Transverse colon (tissue), 4 donors: Measurements from ENCODE around the gene CST9. TPM values are rescaled to one million over a fixed set of nuclear protein-coding genes. Genes with fewer than 3 reads are reported as not detected.

Source experiments
- DNase-seq: peaks from one replicate; pipeline ENCODE4 v3.0.0-alpha.2; 2019
- H3K27ac ChIP-seq, 4 donors: fragments of 200-600 bp; sonication (generic); 2 replicates each; pipeline ENCODE4 v1.5.1; 2016 to 2018; ENCODE audit warnings: inconsistent platforms in 4 of 4
- H3K27me3 ChIP-seq: fragments of 200-600 bp; sonication (generic); 2 replicates; pipeline ENCODE4 v1.5.1; 2017; ENCODE audit warnings: inconsistent platforms
- H3K36me3 ChIP-seq, 4 donors: fragments of 200-600 bp; sonication (generic); 2 replicates each; pipeline ENCODE4 v1.5.1; 2017 to 2019; ENCODE audit warnings: inconsistent platforms in 4 of 4
- H3K4me1 ChIP-seq, 4 donors: fragments of 200-600 bp; sonication (generic); 2 replicates each; pipeline ENCODE4 v1.5.1; 2017 to 2020; ENCODE audit warnings: inconsistent platforms in 4 of 4
- H3K4me3 ChIP-seq, 4 donors: fragments of 200-600 bp; sonication (generic); 1 replicate in 1 of 4; 2 replicates in 3 of 4; pipeline versions ENCODE4 v1.5.1 to v1.6.1; 2017 to 2019; ENCODE audit warnings: inconsistent platforms in 4 of 4
- H3K9me3 ChIP-seq, 2 donors: fragments of 200-600 bp; sonication (generic); 2 replicates each; pipeline ENCODE4 v1.5.1; 2017 to 2019; ENCODE audit warnings: inconsistent platforms in 2 of 2
- EP300 ChIP-seq: sonication (generic); formaldehyde crosslinking; IDR thresholded peaks from one replicate; pipeline ENCODE4 v1.6.1; 2017; ENCODE audit warnings: antibody characterized with exemption, low read depth
- POLR2A ChIP-seq: fragments of 450-650 bp; IDR thresholded peaks from one replicate; pipeline ENCODE4 v1.6.1; 2016; ENCODE audit warnings: antibody characterized with exemption, mild to moderate bottlenecking, moderate library complexity
- POLR2AphosphoS5 ChIP-seq, 3 donors: sonication (generic); formaldehyde crosslinking; IDR thresholded peaks; one replicate each; pipeline ENCODE4 v1.6.1; 2016; ENCODE audit warnings: antibody characterized with exemption in 3 of 3
- WGBS, 2 donors: methylation state at CpG; one replicate each; pipeline ENCODE4 v1.1.5; 2018; ENCODE audit warnings: low coverage in 1 of 2; 5-methylcytosine and 5-hydroxymethylcytosine counted together
- in situ Hi-C, 4 donors: fragments of 200-750 bp; cut with MboI; loops; one replicate each; pipeline versions ENCODE4 v1.15.0 to v1.15.1; 2017; ENCODE audit warnings: low sequenced_read_pairs in 3 of 4, low pct_ligation_motif_present in 1 of 4, low pct_unique_long_range_greater_than_20kb in 1 of 4
- intact Hi-C: fragments of 100-400 bp; cut with DNase I; formaldehyde crosslinking; loops from one replicate; pipeline ENCODE4 v1.15.1; 2023; ENCODE audit warnings: low total_unique reads
- total RNA-seq, 4 donors: library from RNA; depleted of rRNA; stranded (reverse); fragments of >200 nt; gene quantifications; one replicate each; pipeline ENCODE4 v1.1.0, GENCODE V29; 2016
- TF ChIP-seq, protein P1 (sequence below), 5 experiments: fragments of 200-600 bp in 3 of 5; fragments of 450-650 bp in 2 of 5; sonication (generic) in 3 of 5; IDR thresholded peaks; 1 replicate in 2 of 5; 2 replicates in 3 of 5; pipeline ENCODE4 v1.5.1; 2016 to 2017; ENCODE audit warnings: antibody characterized with exemption in 5 of 5, inconsistent platforms in 3 of 5, mild to moderate bottlenecking in 2 of 5, moderate library complexity in 1 of 5

CST9 gene
- total RNA-seq, 4 donors from 2014 or later: not detected

DNA sequence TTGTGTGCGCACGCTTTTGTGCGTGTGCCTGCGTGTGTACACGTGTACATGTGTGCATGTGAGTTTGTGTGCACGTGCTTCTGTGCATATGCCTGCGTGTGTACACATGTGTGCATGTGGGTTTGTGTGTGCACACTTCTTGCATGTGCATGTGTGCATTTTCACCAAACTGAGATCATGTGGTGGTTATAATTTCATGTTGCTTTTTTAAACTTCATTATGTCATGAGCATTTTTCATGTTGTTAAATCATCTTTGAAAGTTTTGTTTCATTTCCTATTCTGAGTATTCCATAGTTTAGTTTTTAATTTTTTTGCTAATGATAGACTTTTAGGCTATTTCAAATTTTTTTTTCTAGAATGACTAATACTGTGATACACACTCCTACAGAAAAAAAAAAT lies 38.4 kb upstream of the CST9 start:
- H3K9me3 ChIP-seq: no peaks in the 10 kb centered on the region
- no peak for TF ChIP-seq POLR2AphosphoS5 (IDR thresholded peaks at IDR 0.05)
- no peak for TF ChIP-seq EP300
- TF ChIP-seq, protein P1, sequence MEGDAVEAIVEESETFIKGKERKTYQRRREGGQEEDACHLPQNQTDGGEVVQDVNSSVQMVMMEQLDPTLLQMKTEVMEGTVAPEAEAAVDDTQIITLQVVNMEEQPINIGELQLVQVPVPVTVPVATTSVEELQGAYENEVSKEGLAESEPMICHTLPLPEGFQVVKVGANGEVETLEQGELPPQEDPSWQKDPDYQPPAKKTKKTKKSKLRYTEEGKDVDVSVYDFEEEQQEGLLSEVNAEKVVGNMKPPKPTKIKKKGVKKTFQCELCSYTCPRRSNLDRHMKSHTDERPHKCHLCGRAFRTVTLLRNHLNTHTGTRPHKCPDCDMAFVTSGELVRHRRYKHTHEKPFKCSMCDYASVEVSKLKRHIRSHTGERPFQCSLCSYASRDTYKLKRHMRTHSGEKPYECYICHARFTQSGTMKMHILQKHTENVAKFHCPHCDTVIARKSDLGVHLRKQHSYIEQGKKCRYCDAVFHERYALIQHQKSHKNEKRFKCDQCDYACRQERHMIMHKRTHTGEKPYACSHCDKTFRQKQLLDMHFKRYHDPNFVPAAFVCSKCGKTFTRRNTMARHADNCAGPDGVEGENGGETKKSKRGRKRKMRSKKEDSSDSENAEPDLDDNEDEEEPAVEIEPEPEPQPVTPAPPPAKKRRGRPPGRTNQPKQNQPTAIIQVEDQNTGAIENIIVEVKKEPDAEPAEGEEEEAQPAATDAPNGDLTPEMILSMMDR (IDR thresholded peaks at IDR 0.05): no peak
- TF ChIP-seq POLR2A: no peak
- H3K27ac ChIP-seq: no peak overlapping the region
- H3K4me1 ChIP-seq: peaks cover 0 to 9% (median 2%) of the 10 kb centered on the region in 4 donors
- no peak for DNase-seq
- intact Hi-C loops (no loop called here), in situ Hi-C loops (no loop called here)
- no peaks in the 10 kb centered on the region for H3K27me3 ChIP-seq
- no peaks in the 10 kb centered on the region for H3K36me3 ChIP-seq
- H3K4me3 ChIP-seq: no peak overlapping the region
- WGBS, 2 donors: 90% methylated on average over 7 of the region's 7 CpGs; no CpG with 5 or more reads in 1 of the 2 donors

DNA sequence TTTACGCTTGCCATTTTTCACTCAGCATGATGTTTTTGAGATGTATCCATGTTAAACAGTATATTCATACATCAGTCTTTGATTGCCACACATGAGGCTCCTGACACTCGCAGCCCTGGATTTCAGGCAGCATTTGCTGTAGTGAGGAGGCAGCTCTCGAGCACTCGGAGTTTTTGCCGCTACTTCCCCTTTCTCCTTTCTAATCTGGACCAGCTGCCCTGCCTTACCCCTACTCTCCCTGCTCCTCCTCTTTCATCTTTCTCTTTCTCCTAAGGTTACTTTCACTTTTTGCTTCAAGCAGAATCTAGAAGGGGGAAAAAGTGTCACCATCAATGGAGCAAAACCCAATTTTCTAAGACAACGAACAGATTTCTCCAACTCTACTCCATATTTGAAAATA lies 37.9 kb upstream of the CST9 start:
- DNase-seq: no peak
- Histone ChIP-seq H3K9me3 (no peaks in the 10 kb centered on the region), H3K4me3 (no peak overlapping the region), H3K36me3 (no peaks in the 10 kb centered on the region), H3K4me1 (peaks cover 0 to 13% (median 2%) of the 10 kb centered on the region in 4 donors), H3K27ac (no peak overlapping the region), H3K27me3 (no peaks in the 10 kb centered on the region)
- 74 to 75% methylated on average over 6 of the region's 6 CpGs for WGBS, 2 donors
- TF ChIP-seq POLR2A (no peak), POLR2AphosphoS5 (IDR thresholded peaks at IDR 0.05) (no peak)
- in situ Hi-C loops: no loop called here
- intact Hi-C loops: no loop called here

DNA sequence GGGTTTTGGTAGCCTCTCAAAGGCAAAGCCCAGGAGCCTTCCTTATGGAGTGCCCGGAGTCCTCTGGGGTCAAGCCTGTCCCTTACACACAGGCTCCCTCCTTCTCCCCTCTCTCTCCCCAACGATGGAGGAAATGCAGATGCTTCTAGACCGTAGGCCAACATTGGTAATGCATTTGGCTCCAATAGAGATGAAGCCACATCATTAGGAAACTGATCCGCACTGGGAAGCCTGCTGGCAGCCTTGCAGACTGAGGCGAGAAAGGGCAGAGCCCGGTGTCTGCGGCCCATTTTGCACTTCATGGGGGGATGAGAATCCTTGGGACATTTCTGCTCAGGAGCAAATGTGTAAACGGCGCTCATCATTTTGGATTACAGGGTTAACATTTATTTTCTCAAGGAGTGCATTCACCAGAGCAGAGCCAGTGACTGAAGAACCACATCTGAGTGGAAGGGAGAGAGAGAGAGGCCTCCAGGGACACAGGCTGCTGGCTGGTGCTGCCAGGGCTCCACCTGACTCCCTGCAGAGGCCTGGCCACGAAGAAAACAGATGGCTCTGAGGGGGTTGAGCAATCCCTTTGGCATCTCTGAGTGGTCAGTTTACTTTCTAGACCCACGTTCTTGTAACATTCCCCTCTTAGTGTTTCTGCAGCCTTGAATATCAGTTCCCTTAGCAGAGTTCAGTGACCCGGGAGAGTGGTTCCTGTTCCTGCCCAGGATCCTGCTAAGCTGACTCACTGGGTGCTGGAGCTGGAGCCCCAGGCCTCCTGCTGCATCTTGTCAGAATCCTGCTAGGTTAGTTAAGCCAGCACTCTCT lies 36.4 kb upstream of the CST9 start:
- 65 to 71% methylated on average over 6 to 12 of the region's 12 CpGs for WGBS, 2 donors
- Histone ChIP-seq H3K27me3 (no peaks in the 10 kb centered on the region), H3K36me3 (no peaks in the 10 kb centered on the region), H3K4me1 (peaks cover 0 to 14% (median 2%) of the 10 kb centered on the region in 4 donors), H3K27ac (peak overlapping the region; percentile 12 to 53 (median 32)), H3K9me3 (no peaks in the 10 kb centered on the region), H3K4me3 (no peak overlapping the region)
- in situ Hi-C loops: no loop called here
- no peak for DNase-seq
- intact Hi-C loops: no loop called here
- TF ChIP-seq POLR2AphosphoS5 (IDR thresholded peaks at IDR 0.05) (peak in 1 of 3 donors; percentile 34), POLR2A (no peak)
- TF ChIP-seq, protein P1 (IDR thresholded peaks at IDR 0.05): no peak

DNA sequence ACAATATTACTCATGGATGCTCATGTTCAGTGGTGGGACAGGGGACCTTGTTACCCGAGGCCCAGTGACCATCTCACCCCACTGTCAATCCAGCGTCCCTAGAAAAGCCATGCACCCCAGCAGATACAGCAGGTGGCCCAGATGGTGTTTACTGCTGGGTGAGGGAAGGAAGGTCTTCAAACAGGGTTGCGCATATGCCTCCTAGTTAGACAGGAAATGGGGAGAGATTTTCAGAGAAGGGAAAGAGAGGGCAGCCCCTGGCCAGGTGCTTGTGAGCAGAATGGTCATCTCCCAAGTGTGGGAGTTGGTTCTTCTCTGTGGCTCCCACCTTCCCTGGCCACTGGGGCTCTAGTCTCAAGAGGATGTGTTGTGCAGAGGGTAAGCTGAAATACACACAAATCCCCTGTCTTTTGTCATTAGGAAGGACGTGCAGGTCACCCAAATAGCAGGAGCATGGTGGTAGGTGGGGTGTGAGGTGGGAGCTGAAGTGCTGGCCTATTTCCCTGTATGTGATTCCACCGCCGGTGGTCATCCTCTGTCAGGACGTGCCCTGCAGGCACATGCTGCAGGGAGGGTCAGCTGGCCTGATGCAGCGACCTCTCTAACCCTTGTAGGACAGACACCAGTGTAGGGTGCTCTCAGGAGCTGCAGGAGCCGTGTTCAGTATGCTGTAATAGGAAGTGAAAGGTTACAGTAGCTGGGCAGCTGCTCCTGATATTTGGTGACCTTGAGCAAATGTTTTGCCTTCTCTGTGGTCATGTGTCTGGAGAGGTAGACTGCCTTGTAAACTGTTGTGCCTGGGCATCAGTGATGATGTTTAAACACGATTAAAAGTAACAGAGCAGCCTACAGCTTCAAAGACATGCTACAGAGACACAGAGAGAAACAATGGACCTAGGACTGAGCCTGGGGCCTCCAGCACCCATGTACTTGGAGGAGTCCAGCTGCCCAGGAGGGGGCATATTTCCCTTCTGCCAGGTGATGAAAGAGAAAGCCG lies 35.3 kb upstream of the CST9 start:
- Histone ChIP-seq H3K4me3 (no peak overlapping the region), H3K36me3 (no peaks in the 10 kb centered on the region), H3K27ac (peak overlapping the region in 2 of 4 donors; percentile 12 to 37), H3K27me3 (no peaks in the 10 kb centered on the region), H3K4me1 (peaks cover 0 to 23% (median 10%) of the 10 kb centered on the region in 4 donors), H3K9me3 (no peaks in the 10 kb centered on the region)
- DNase-seq: no peak
- in situ Hi-C loops (no loop called here), intact Hi-C loops (no loop called here)
- 76 to 77% methylated on average over 3 to 11 of the region's 11 CpGs for WGBS, 2 donors
- TF ChIP-seq POLR2AphosphoS5 (IDR thresholded peaks at IDR 0.05) (no peak), POLR2A (no peak), EP300 (no peak)
- TF ChIP-seq, protein P1 (IDR thresholded peaks at IDR 0.05): no peak
